Body of pancreas (tissue), 4 donors: Measurements from ENCODE around the gene OR52I2. TPM values are rescaled to one million over a fixed set of nuclear protein-coding genes. Genes with fewer than 3 reads are reported as not detected.

Experiments used
- ATAC-seq: fragments of 150-250 bp; one replicate; pipeline ENCODE4 v1.9.1; 2016
- DNase-seq, 4 donors: peaks; one replicate each; pipeline ENCODE4 v3.0.0-alpha.2; 2019
- H3K27ac ChIP-seq, 4 donors: fragments of 200-600 bp; sonication (generic); 1 replicate in 3 of 4; 2 replicates in 1 of 4; pipeline versions ENCODE4 v1.5.1 to v1.6.1; 2016 to 2019; ENCODE audit warnings: mild to moderate bottlenecking in 1 of 4, mixed read lengths in 1 of 4, moderate library complexity in 1 of 4
- H3K27me3 ChIP-seq, 2 donors: fragments of 200-600 bp; sonication (generic); one replicate each; pipeline ENCODE4 v1.6.0; 2016; ENCODE audit warnings: mild to moderate bottlenecking in 1 of 2
- H3K36me3 ChIP-seq, 2 donors: fragments of 200-600 bp; sonication (generic); replicated peaks in 1 of 2; 2 replicates each; pipeline ENCODE4 v1.5.1; 2016; ENCODE audit warnings: low read depth in 2 of 2; ENCODE audit not compliant: insufficient read depth in 1 of 2
- H3K4me1 ChIP-seq: fragments of 200-600 bp; sonication (generic); one replicate; pipeline ENCODE4 v1.6.0; 2016
- H3K4me3 ChIP-seq, 2 donors: fragments of 200-600 bp; sonication (generic); 1 replicate in 1 of 2; 2 replicates in 1 of 2; pipeline ENCODE4 v1.5.1; 2016 to 2019
- H3K9me3 ChIP-seq, 3 donors: fragments of 200-600 bp; sonication (generic); 1 replicate in 2 of 3; 2 replicates in 1 of 3; pipeline ENCODE4 v1.5.1; 2016
- POLR2A ChIP-seq, 3 donors: fragments of 450-650 bp; IDR thresholded peaks; one replicate each; pipeline ENCODE4 v1.6.1; 2016; ENCODE audit warnings: antibody characterized with exemption in 3 of 3, mild to moderate bottlenecking in 2 of 3
- WGBS, 2 donors: methylation state at CpG; one replicate each; pipeline ENCODE4 v1.1.5; 2017; 5-methylcytosine and 5-hydroxymethylcytosine counted together
- intact Hi-C: fragments of 100-400 bp; cut with DNase I; formaldehyde crosslinking; loops from one replicate; pipeline ENCODE4 v1.15.1; 2023
- total RNA-seq, 2 donors: library from RNA; depleted of rRNA; stranded (reverse); fragments of >200 nt; gene quantifications; one replicate each; pipeline ENCODE4 v1.1.0, GENCODE V29; 2016
- TF ChIP-seq, protein P1 (sequence below), 7 experiments: fragments of 450-650 bp in 4 of 7; fragments of 200-600 bp in 3 of 7; sonication (generic) in 3 of 7; IDR thresholded peaks; one replicate each; pipeline ENCODE4 v1.5.1; 2016 to 2019; ENCODE audit warnings: antibody characterized with exemption in 7 of 7

OR52I2 gene
- total RNA-seq, 2 donors from 2014 or later = not detected

DNA sequence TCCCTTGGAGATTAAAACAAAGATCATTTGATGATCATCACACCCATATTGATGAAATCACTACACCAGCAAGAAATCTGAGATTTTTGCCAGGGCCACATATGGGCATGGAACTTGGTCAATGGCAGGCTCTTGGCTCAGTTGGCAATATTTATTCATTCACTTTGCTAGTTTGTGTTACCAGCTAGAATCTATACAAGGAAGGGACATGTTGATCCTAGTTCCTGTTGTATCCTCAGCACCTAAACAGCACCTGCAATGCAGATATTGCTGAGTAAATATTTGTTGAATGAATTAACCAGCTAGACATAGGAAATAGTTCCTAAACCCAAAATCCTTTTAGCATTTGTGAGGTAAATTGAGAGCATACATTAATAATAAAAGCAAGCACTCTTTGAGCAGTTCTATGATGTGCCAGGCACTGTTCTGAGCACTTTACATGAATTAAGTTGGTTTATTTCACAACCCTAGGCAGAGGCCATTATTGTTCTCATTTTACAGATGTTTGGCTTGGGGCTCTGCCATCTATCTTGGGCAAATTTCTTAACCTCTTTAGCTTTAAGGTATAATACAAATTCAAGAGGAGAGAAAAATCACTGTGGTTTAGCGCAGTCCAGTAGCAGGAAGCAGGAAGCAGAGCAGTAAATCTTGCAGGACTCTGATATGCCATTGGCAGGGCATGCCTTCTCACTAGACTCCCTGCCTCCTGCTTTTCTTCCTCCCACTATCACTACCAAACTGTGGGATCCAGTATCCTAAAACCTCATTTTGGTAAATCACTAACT lies 24.9 kb downstream of the OR52I2 start:
- ATAC-seq (no peak), DNase-seq (peak in 2 of 4 donors; percentile 8 to 17)
- peak overlapping the region in 1 of 4 donors; percentile 17 for H3K27ac ChIP-seq
- peaks cover 4 to 6% of the 10 kb centered on the region in 2 donors for H3K36me3 ChIP-seq
- peaks cover 21% of the 10 kb centered on the region for H3K4me1 ChIP-seq
- no peak overlapping the region for H3K4me3 ChIP-seq
- no peak for TF ChIP-seq POLR2A (IDR thresholded peaks at IDR 0.05)
- TF ChIP-seq, protein P1, sequence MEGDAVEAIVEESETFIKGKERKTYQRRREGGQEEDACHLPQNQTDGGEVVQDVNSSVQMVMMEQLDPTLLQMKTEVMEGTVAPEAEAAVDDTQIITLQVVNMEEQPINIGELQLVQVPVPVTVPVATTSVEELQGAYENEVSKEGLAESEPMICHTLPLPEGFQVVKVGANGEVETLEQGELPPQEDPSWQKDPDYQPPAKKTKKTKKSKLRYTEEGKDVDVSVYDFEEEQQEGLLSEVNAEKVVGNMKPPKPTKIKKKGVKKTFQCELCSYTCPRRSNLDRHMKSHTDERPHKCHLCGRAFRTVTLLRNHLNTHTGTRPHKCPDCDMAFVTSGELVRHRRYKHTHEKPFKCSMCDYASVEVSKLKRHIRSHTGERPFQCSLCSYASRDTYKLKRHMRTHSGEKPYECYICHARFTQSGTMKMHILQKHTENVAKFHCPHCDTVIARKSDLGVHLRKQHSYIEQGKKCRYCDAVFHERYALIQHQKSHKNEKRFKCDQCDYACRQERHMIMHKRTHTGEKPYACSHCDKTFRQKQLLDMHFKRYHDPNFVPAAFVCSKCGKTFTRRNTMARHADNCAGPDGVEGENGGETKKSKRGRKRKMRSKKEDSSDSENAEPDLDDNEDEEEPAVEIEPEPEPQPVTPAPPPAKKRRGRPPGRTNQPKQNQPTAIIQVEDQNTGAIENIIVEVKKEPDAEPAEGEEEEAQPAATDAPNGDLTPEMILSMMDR (IDR thresholded peaks at IDR 0.05) = peak in 1 of 7 experiments; percentile 3
- intact Hi-C loops = no loop called here
- H3K9me3 ChIP-seq = no peaks in the 10 kb centered on the region
- WGBS, 2 donors = 20 to 50% methylated on average over 1 of the region's 1 CpG
- H3K27me3 ChIP-seq = no peaks in the 10 kb centered on the region

DNA sequence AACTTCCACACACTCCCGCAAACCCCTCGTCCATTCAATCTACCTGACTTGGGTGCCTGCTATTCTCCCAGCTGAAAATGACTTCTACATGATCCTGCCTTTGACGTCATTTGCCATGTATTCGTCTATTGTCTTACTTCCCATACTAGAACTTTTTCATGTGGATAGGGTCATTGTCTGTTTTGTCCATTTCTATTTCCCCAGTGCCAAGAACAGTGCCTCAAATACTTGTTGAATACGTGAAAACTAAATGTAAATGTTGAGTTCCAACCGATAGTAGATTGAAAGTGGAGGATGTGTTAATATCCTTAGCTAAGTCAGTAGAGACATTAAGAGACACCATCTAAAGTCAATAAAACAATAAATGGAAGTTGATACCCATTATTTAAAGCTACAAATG lies 25.6 kb downstream of the OR52I2 start:
- no peaks in the 10 kb centered on the region for H3K9me3 ChIP-seq
- WGBS, 2 donors = 15 to 26% methylated on average over 6 of the region's 6 CpGs
- H3K4me1 ChIP-seq = peaks cover 21% of the 10 kb centered on the region
- TF ChIP-seq POLR2A (IDR thresholded peaks at IDR 0.05) = no peak
- TF ChIP-seq, protein P1 (IDR thresholded peaks at IDR 0.05) = no peak
- intact Hi-C loops = no loop called here
- no peaks in the 10 kb centered on the region for H3K27me3 ChIP-seq
- H3K36me3 ChIP-seq = peaks cover 2% of the 10 kb centered on the region in 2 donors
- DNase-seq (no peak), ATAC-seq (no peak)
- H3K4me3 ChIP-seq = peak overlapping the region in 1 of 2 donors; percentile 54
- H3K27ac ChIP-seq = peak overlapping the region in 1 of 4 donors; percentile 89

DNA sequence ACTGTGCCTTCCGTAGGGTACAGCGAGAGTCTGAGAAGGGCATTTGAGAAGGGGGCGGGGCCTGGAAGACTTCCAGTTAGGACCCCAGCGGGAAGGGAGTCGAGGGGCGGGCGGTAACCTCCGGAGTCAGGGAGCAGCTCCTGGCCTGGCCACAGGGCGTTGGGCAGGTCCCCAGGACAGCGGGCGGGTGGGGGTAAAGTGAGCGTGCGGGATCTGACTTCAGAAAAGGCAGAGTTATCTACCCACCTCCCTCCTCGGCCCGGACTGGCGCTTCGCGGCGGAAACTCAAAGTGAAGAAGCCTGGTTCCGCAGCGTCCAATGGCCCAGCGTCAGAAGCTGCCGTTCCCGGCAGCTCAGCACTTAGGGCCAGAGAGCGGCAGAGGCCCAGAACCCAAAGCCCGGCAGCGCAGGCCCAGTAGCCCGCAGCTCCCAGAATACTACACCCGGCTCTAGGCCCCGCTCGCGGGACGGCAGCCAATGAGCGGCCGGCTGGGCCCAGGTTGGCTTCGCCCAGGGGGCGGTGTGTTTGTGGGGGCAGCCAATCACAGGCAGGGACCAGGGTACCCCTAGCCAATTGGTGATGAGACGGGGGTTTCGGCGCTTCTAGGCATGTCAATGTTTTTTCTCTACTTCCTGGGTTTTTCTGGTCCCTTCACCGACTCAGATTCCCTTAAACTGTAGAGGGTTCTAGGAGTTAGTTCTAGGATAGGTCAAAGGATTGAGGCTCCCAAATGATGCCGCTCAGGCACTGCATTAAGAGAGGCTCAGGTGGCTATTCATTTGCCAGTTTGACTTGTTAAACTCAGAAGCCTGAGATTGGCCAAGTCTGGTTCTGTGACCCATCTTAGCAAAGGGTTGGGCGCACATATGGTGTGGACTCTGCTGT lies 26.5 kb downstream of the OR52I2 start, which contains the start of gene TRIM68:
Gene TRIM68 (minus strand): TSS at position 451 of the 886 bp plus-strand sequence. CDS start 2,727 bp downstream, outside the sequence.
- 3 to 8% methylated on average over 19 to 43 of the region's 43 CpGs for WGBS, 2 donors
- Histone ChIP-seq H3K27me3 (no peaks in the 10 kb centered on the region), H3K27ac (peak within 1 kb of the TSS; percentile 70 to 89 (median 82)), H3K4me3 (peak within 1 kb of the TSS; percentile 26 to 54), H3K36me3 (no peaks in the 10 kb centered on the region), H3K4me1 (peaks cover 21% of the 10 kb centered on the region), H3K9me3 (no peaks in the 10 kb centered on the region)
- TF ChIP-seq POLR2A (IDR thresholded peaks at IDR 0.05) = peak; percentile 54 to 91 (median 89)
- TF ChIP-seq, protein P1 (IDR thresholded peaks at IDR 0.05) = peak in 1 of 7 experiments; percentile 15
- ATAC-seq (peak; percentile 100), DNase-seq (peak; percentile 95 to 97 (median 96))
- intact Hi-C loops = no loop called here

DNA sequence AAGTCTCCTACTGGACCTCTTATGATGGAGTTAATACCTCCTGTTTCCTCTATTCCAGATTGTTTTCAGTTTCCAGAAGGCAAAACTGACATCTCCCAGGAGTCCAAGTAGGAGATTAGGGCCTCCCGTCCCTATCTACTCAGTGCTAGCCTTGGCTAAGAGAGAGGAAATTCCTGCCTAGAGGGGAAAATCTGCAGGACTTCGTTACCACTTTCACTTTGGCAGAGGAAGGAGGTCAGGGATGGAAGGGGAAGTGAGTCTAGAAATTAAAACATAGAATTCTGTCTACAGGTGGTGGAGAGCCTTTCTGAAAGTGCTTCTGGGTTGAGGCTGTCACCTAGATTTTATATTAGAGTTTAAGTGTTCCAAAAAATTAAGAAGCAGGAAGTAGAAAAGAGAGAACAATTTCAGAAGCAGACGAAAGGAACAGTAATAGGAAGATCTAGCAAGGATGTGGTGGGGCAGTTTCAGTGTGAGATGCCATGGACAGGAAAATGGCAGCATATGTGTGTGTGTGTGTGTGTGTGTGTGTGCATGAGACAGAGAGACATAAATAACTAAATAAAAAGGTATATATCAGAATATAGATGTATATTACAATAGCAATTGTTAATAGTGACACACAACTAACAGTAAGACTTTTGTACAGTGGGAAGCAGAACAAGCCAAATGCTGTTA lies 28.9 kb downstream of the OR52I2 start:
- peaks cover 21% of the 10 kb centered on the region for H3K4me1 ChIP-seq
- H3K9me3 ChIP-seq = no peaks in the 10 kb centered on the region
- no peaks in the 10 kb centered on the region for H3K27me3 ChIP-seq
- 30 to 51% methylated on average over 3 of the region's 3 CpGs for WGBS, 2 donors
- H3K27ac ChIP-seq = no peak overlapping the region
- TF ChIP-seq POLR2A (IDR thresholded peaks at IDR 0.05) = no peak
- TF ChIP-seq, protein P1 (IDR thresholded peaks at IDR 0.05) = no peak
- H3K36me3 ChIP-seq = no peaks in the 10 kb centered on the region
- H3K4me3 ChIP-seq = no peak overlapping the region
- intact Hi-C loops = no loop called here
- ATAC-seq = no peak
- DNase-seq = no peak
